OCI-LY7 (cell line): Measurements from ENCODE around the gene TALDO1.

Experiments
- CTCF ChIP-seq: fragments of 200-600 bp; sonication (generic); conservative IDR thresholded peaks from 2 replicates; pipeline ENCODE4 v1.5.1; 2014; ENCODE audit warnings: mild to moderate bottlenecking, antibody characterized with exemption, low read length, moderate library complexity, mixed read lengths
- EZH2phosphoT487 ChIP-seq: fragments of 200-600 bp; sonication (generic); IDR thresholded peaks from 2 replicates; pipeline ENCODE4 v1.6.1; 2018; ENCODE audit warnings: low read depth, borderline replicate concordance, mild to moderate bottlenecking, mixed run types, antibody characterized with exemption, low read length, moderate library complexity, mixed read lengths

GRCh38 chr11:777288-778255 is 30.3 kb downstream of the TALDO1 start, which contains the start of gene GATD1:
- TF ChIP-seq CTCF (no peak), EZH2phosphoT487 (no peak)
